K562 (cell line): ENCODE results near the gene CCR7. TPM values are rescaled to one million over a fixed set of nuclear protein-coding genes. Genes with fewer than 3 reads are reported as not detected.

Experiments
- CSDE1 ChIP-seq, 2 experiments: fragments of 450-650 bp; IDR thresholded peaks; 2 replicates each; pipeline ENCODE4 v1.6.1; 2016; ENCODE audit warnings: mild to moderate bottlenecking in 1 of 2
- HCFC1 ChIP-seq: IDR thresholded peaks from 2 replicates; pipeline ENCODE4 v1.6.1; 2012; ENCODE audit warnings: low read depth, low read length, improper control_type of control experiment
- HMG20A ChIP-seq: fragments of 450-650 bp; formaldehyde crosslinking; conservative IDR thresholded peaks from 2 replicates; pipeline ENCODE4 v1.4.0; 2020; ENCODE audit warnings: mild to moderate bottlenecking, mixed read lengths
- HOXB6 ChIP-seq: fragments of 250-450 bp; sonication (Bioruptor Pico); IDR thresholded peaks from 2 replicates; pipeline ENCODE4 v1.5.1; 2022; ENCODE audit warnings: mild to moderate bottlenecking, borderline replicate concordance
- L3MBTL2 ChIP-seq: fragments of 450-650 bp; IDR thresholded peaks from 2 replicates; pipeline ENCODE4 v1.6.1; 2016; ENCODE audit warnings: mild to moderate bottlenecking, moderate library complexity
- NFRKB ChIP-seq: fragments of 450-650 bp; IDR thresholded peaks from 2 replicates; pipeline ENCODE4 v1.6.1; 2016; ENCODE audit warnings: low read depth
- NR2C2 ChIP-seq, 2 experiments: fragments of 200-800 bp in 1 of 2; sonication (Bioruptor generic) in 1 of 2; sonication (generic) in 1 of 2; formaldehyde crosslinking in 1 of 2; IDR thresholded peaks; 2 replicates each; pipeline versions ENCODE4 v1.6.1 to v1.8.0; 2016 to 2022; ENCODE audit warnings: mild to moderate bottlenecking in 1 of 2, missing compliant biosample characterization in 1 of 2, missing genetic modification characterization in 1 of 2, missing genetic modification reagents in 1 of 2
- RBM39 ChIP-seq: fragments of 200-400 bp; formaldehyde crosslinking; optimal IDR thresholded peaks from 2 replicates; pipeline ENCODE3; 2018; ENCODE audit warnings: low read depth, low read length
- TSHZ1 ChIP-seq: fragments of 250-450 bp; sonication (Bioruptor Pico); IDR thresholded peaks from 2 replicates; pipeline ENCODE4 v1.4.0; 2020; ENCODE audit warnings: mild to moderate bottlenecking, moderate library complexity
- ZEB2 ChIP-seq: fragments of 450-650 bp; IDR thresholded peaks from 2 replicates; pipeline ENCODE4 v1.6.1; 2016
- ZFPM2 ChIP-seq: fragments of 250-450 bp; sonication (Bioruptor Pico); IDR thresholded peaks from 2 replicates; pipeline ENCODE4 v1.5.1; 2022; ENCODE audit warnings: mild to moderate bottlenecking
- polyA plus RNA-seq, 8 experiments: library from polyadenylated mRNA; depleted of rRNA in 4 of 8; stranded (reverse) in 5 of 8; unstranded in 3 of 8; fragments of >200 nt; fragmentation: Nextera tagmentation in 2 of 8; fragmentation: Illumina TruSeq in 1 of 8; extraction: Ambion mirVana in 2 of 8; extraction: Trizol in 1 of 8; gene quantifications; 2 replicates each; pipeline versions ENCODE4 v1.2.1 to v1.2.3, GENCODE V29; 2011 to 2014; ENCODE audit warnings: inconsistent platforms in 1 of 8, missing spikeins in 1 of 8
- total RNA-seq, 7 experiments: library from RNA; depleted of rRNA in 6 of 7; stranded (reverse); fragments of >200 nt in 6 of 7; fragmentation: Illumina TruSeq in 2 of 7; extraction: Trizol in 2 of 7; gene quantifications; 2 replicates each; pipeline versions ENCODE4 v1.2.1 to v1.2.3, GENCODE V29; 2011 to 2021; ENCODE audit warnings: low replicate concordance in 1 of 7
- TF ChIP-seq, protein P1 (sequence below): fragments of 250-450 bp; sonication (Bioruptor Pico); IDR thresholded peaks from 2 replicates; pipeline ENCODE4 v1.8.0; 2021; ENCODE audit warnings: mild to moderate bottlenecking, moderate library complexity
- TF ChIP-seq, protein P2 (sequence below), 2 experiments: fragments of 450-650 bp in 1 of 2; sonication (generic) in 1 of 2; formaldehyde crosslinking in 1 of 2; IDR thresholded peaks; 2 replicates each; pipeline versions ENCODE4 v1.7.1 to v1.9.0; 2016 to 2022; ENCODE audit warnings: inconsistent platforms in 1 of 2, mild to moderate bottlenecking in 1 of 2, missing genetic modification reagents in 1 of 2

The CCR7 gene
- total and polyA plus RNA-seq, 9 of the 15 experiments (the other 6 are each of a cell fraction or from before 2014, with no cell fraction given) = 0.14 to 1.4 (median 0.56) TPM

- no peak for TF ChIP-seq TSHZ1 (CRISPR knock-in tag)
- TF ChIP-seq, protein P1, sequence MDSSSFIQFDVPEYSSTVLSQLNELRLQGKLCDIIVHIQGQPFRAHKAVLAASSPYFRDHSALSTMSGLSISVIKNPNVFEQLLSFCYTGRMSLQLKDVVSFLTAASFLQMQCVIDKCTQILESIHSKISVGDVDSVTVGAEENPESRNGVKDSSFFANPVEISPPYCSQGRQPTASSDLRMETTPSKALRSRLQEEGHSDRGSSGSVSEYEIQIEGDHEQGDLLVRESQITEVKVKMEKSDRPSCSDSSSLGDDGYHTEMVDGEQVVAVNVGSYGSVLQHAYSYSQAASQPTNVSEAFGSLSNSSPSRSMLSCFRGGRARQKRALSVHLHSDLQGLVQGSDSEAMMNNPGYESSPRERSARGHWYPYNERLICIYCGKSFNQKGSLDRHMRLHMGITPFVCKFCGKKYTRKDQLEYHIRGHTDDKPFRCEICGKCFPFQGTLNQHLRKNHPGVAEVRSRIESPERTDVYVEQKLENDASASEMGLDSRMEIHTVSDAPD (CRISPR knock-in tag) = no peak
- no peak for TF ChIP-seq CSDE1 (IDR thresholded peaks at IDR 0.05)
- no peak for TF ChIP-seq ZFPM2
- TF ChIP-seq HMG20A (CRISPR knock-in tag) = no peak
- TF ChIP-seq ZEB2 = no peak; the same call in 1 of the 2 replicates
- TF ChIP-seq HOXB6 (CRISPR knock-in tag) = no peak
- TF ChIP-seq HCFC1 = no peak
- TF ChIP-seq NR2C2 (CRISPR knock-in tag; IDR thresholded peaks at IDR 0.05) = no peak
- peak; percentile 81; the same call in 1 of the 2 replicates for TF ChIP-seq NR2C2 (tag; IDR thresholded peaks at IDR 0.05)
- TF ChIP-seq, protein P2, sequence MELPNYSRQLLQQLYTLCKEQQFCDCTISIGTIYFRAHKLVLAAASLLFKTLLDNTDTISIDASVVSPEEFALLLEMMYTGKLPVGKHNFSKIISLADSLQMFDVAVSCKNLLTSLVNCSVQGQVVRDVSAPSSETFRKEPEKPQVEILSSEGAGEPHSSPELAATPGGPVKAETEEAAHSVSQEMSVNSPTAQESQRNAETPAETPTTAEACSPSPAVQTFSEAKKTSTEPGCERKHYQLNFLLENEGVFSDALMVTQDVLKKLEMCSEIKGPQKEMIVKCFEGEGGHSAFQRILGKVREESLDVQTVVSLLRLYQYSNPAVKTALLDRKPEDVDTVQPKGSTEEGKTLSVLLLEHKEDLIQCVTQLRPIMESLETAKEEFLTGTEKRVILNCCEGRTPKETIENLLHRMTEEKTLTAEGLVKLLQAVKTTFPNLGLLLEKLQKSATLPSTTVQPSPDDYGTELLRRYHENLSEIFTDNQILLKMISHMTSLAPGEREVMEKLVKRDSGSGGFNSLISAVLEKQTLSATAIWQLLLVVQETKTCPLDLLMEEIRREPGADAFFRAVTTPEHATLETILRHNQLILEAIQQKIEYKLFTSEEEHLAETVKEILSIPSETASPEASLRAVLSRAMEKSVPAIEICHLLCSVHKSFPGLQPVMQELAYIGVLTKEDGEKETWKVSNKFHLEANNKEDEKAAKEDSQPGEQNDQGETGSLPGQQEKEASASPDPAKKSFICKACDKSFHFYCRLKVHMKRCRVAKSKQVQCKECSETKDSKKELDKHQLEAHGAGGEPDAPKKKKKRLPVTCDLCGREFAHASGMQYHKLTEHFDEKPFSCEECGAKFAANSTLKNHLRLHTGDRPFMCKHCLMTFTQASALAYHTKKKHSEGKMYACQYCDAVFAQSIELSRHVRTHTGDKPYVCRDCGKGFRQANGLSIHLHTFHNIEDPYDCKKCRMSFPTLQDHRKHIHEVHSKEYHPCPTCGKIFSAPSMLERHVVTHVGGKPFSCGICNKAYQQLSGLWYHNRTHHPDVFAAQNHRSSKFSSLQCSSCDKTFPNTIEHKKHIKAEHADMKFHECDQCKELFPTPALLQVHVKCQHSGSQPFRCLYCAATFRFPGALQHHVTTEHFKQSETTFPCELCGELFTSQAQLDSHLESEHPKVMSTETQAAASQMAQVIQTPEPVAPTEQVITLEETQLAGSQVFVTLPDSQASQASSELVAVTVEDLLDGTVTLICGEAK (IDR thresholded peaks at IDR 0.05) = peak; percentile 51; the same call in 1 of the 2 replicates
- TF ChIP-seq, protein P2 (CRISPR knock-in tag; IDR thresholded peaks at IDR 0.05) = no peak
- TF ChIP-seq NFRKB = no peak
- TF ChIP-seq RBM39 = no peak
- 0 out of 2 replicates have a peak, but pooled peaks have one; percentile 35 for TF ChIP-seq L3MBTL2
These were observed 4.5 kb downstream of the CCR7 start (continued) for GRCh38 chr17:40560592-40561293.
